Endothelial cell of umbilical vein (primary cell): Measurements from ENCODE around the gene LIPE.

Experiments used
- EZH2 ChIP-seq: IDR thresholded peaks from 2 replicates; pipeline ENCODE4 v1.6.1; 2012; ENCODE audit warnings: borderline replicate concordance, low read depth, mild to moderate bottlenecking, moderate library complexity, low read length, inconsistent platforms; ENCODE audit not compliant: severe bottlenecking
- POLR2A ChIP-seq: IDR thresholded peaks from 2 replicates; pipeline ENCODE4 v1.6.1; 2012; ENCODE audit warnings: low read depth, mild to moderate bottlenecking, control low read depth, low read length
- POLR2AphosphoS5 ChIP-seq: IDR thresholded peaks from 2 replicates; pipeline ENCODE4 v1.6.1; 2012; ENCODE audit warnings: low read depth, mild to moderate bottlenecking, control low read depth, low read length, moderate library complexity; ENCODE audit not compliant: insufficient read depth
- TF ChIP-seq, protein P1 (sequence below): IDR thresholded peaks from 2 replicates; pipeline ENCODE4 v1.6.1; 2011; ENCODE audit not compliant: insufficient read depth, insufficient read length

- TF ChIP-seq POLR2AphosphoS5 (no peak), POLR2A (no peak), EZH2 (no peak)
- TF ChIP-seq, protein P1, sequence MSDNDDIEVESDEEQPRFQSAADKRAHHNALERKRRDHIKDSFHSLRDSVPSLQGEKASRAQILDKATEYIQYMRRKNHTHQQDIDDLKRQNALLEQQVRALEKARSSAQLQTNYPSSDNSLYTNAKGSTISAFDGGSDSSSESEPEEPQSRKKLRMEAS = no peak
These were observed 35.0 kb downstream of the LIPE start for GRCh38 chr19:42392165-42392564.
